Loucy (cell line): ENCODE results near the gene HERC2.

ENCODE experiments used
- H2AFZ ChIP-seq: fragments of 200-600 bp; sonication (generic); 2 replicates; pipeline ENCODE4 v1.6.0; 2016; ENCODE audit warnings: antibody characterized with exemption, mild to moderate bottlenecking, low read length, moderate library complexity
- H3F3A ChIP-seq: fragments of 200-600 bp; 2 replicates; pipeline ENCODE4 v1.6.0; 2016; ENCODE audit warnings: antibody characterized with exemption, low read depth, mild to moderate bottlenecking
- H3K27me3 ChIP-seq: fragments of 200-600 bp; sonication (generic); 2 replicates; pipeline ENCODE4 v1.6.1; 2014; ENCODE audit warnings: low read length, mild to moderate bottlenecking; ENCODE audit not compliant: insufficient read depth, poor library complexity, severe bottlenecking
- H3K36me3 ChIP-seq: fragments of 200-600 bp; sonication (generic); 2 replicates; pipeline ENCODE4 v1.6.1; 2016; ENCODE audit warnings: low read length; ENCODE audit not compliant: insufficient read depth
- H3K4me1 ChIP-seq: fragments of 200-600 bp; sonication (generic); 2 replicates; pipeline ENCODE4 v1.5.1; 2014; ENCODE audit warnings: low read length, mild to moderate bottlenecking; ENCODE audit not compliant: insufficient read depth, poor library complexity, severe bottlenecking
- H3K4me2 ChIP-seq: fragments of 200-600 bp; sonication (generic); 2 replicates; pipeline ENCODE4 v1.6.0; 2014; ENCODE audit warnings: antibody characterized with exemption, low read length, low read depth, mild to moderate bottlenecking; ENCODE audit not compliant: poor library complexity, severe bottlenecking
- H3K4me3 ChIP-seq: fragments of 200-600 bp; sonication (generic); 2 replicates; pipeline ENCODE4 v1.5.1; 2014; ENCODE audit warnings: low read length, mild to moderate bottlenecking, mixed read lengths; ENCODE audit not compliant: poor library complexity, severe bottlenecking
- H3K79me2 ChIP-seq: fragments of 200-600 bp; sonication (generic); 2 replicates; pipeline ENCODE4 v1.6.1; 2014; ENCODE audit warnings: low read length; ENCODE audit not compliant: insufficient read depth
- H3K9ac ChIP-seq: fragments of 200-600 bp; sonication (generic); 2 replicates; pipeline ENCODE4 v1.6.0; 2014; ENCODE audit warnings: mild to moderate bottlenecking, low read depth, low read length, moderate library complexity; ENCODE audit not compliant: poor library complexity, severe bottlenecking
- H3K9me2 ChIP-seq: fragments of 200-600 bp; sonication (generic); replicated peaks from 2 replicates; pipeline ENCODE4 v1.6.1; 2016; ENCODE audit warnings: low read depth, low read length, mixed read lengths
- H3K9me3 ChIP-seq: fragments of 200-600 bp; sonication (generic); 2 replicates; pipeline ENCODE4 v1.6.1; 2014; ENCODE audit warnings: mild to moderate bottlenecking, antibody characterized with exemption, low read length, low read depth; ENCODE audit not compliant: insufficient read depth
- H4K20me1 ChIP-seq: fragments of 200-600 bp; sonication (generic); 2 replicates; pipeline ENCODE4 v1.6.0; 2014; ENCODE audit warnings: antibody characterized with exemption, low read length, mild to moderate bottlenecking; ENCODE audit not compliant: insufficient read depth, poor library complexity, severe bottlenecking
- EZH2phosphoT487 ChIP-seq: fragments of 200-600 bp; IDR thresholded peaks from 2 replicates; pipeline ENCODE4 v1.6.1; 2018; ENCODE audit warnings: antibody characterized with exemption, mild to moderate bottlenecking, moderate library complexity, borderline replicate concordance
- TF ChIP-seq, protein P1 (sequence below): fragments of 200-600 bp; sonication (generic); conservative IDR thresholded peaks from 2 replicates; pipeline ENCODE4 v1.5.1; 2014; ENCODE audit warnings: mild to moderate bottlenecking, antibody characterized with exemption, low read length

The HERC2 gene

DNA sequence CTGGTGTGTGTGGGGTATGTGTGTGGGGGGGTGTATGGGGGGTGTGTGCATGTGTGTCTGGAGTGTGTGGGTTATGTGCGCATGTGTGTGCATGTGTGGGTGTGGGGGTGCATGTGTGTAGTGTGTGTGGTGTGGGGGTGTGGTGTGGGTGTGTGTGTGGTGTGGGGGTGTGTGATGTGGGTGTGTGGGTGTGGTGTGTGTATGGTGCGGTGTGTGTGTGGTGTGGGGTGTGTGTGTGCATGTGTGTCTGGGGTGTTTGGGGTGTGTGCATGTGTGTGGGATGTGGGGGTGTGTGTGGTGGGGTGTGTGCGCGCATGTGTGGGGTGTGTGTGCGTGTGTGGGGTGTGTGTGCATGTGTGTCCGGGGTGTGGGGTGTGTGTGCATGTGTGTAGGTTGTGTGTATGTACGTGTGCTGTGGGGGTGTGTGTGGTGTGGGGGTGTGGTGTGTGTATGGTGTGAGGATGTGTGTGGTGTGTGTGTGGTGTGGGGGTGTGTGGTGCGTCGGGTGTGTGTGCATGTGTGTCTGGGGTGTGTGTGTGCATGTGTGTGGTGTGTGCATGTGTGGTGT is 216.7 kb downstream of the HERC2 start:
- Histone ChIP-seq H3K9me3 (no peaks in the 10 kb centered on the region), H3K36me3 (no peaks in the 10 kb centered on the region), H3K79me2 (no peaks in the 10 kb centered on the region), H2AFZ (no peak overlapping the region), H3K4me1 (no peaks in the 10 kb centered on the region), H4K20me1 (no peaks in the 10 kb centered on the region), H3K4me3 (no peak overlapping the region), H3K9ac (no peak overlapping the region), H3F3A (no peaks in the 10 kb centered on the region), H3K27me3 (no peaks in the 10 kb centered on the region), H3K4me2 (no peak overlapping the region), H3K9me2 (no peaks in the 10 kb centered on the region)
- TF ChIP-seq, protein P1, sequence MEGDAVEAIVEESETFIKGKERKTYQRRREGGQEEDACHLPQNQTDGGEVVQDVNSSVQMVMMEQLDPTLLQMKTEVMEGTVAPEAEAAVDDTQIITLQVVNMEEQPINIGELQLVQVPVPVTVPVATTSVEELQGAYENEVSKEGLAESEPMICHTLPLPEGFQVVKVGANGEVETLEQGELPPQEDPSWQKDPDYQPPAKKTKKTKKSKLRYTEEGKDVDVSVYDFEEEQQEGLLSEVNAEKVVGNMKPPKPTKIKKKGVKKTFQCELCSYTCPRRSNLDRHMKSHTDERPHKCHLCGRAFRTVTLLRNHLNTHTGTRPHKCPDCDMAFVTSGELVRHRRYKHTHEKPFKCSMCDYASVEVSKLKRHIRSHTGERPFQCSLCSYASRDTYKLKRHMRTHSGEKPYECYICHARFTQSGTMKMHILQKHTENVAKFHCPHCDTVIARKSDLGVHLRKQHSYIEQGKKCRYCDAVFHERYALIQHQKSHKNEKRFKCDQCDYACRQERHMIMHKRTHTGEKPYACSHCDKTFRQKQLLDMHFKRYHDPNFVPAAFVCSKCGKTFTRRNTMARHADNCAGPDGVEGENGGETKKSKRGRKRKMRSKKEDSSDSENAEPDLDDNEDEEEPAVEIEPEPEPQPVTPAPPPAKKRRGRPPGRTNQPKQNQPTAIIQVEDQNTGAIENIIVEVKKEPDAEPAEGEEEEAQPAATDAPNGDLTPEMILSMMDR = no peak
- no peak for TF ChIP-seq EZH2phosphoT487

DNA sequence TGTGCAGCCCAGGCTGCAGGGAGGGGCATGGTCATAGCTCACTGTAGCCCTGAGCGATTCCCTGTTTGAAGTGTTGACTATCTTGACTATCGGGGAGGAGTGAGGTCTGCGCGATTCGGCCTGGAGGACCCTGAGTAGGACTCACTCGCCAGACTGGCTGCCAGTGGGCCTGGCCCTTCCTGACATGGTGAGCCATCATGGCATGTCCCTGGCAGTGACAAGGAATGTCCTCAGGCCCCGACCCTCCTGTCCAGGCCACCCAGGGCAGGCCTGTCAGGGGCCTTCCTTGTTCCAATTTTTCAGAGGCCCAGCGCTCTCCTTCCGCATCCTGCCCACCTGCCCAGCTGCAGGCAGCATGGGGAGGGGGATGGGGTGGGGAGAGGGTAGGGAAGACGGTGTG is 217.7 kb downstream of the HERC2 start:
- Histone ChIP-seq H3K27me3 (no peaks in the 10 kb centered on the region), H3K9me3 (no peaks in the 10 kb centered on the region), H3K79me2 (no peaks in the 10 kb centered on the region), H3K36me3 (no peaks in the 10 kb centered on the region), H3K4me3 (no peak overlapping the region), H3K9ac (no peak overlapping the region), H3F3A (no peaks in the 10 kb centered on the region), H2AFZ (no peak overlapping the region), H3K4me1 (no peaks in the 10 kb centered on the region), H3K9me2 (no peaks in the 10 kb centered on the region), H4K20me1 (no peaks in the 10 kb centered on the region), H3K4me2 (no peak overlapping the region)
- TF ChIP-seq, protein P1 = no peak
- TF ChIP-seq EZH2phosphoT487 = no peak

DNA sequence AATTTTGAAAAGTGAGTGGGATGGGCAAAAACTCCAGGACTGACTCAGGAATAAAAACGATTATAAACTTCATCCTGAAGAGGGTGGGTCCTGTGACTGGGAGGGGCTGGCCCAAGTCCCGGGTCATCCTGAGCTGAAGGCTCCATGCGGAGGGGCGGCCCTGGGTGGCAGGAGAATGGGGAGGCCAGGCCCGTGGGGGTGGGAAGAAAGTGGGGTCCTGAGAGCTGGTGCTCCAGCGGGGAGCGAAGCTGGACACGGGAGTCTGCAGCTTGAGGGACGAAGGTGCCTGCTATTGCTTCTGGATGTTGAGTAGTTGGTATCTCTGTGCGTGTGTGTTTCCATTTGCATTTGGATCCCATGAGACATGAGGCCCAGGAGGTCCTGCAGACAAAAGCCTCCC is 218.1 kb downstream of the HERC2 start:
- TF ChIP-seq EZH2phosphoT487 = no peak
- TF ChIP-seq, protein P1 = no peak
- Histone ChIP-seq H3K4me2 (no peak overlapping the region), H3K4me3 (no peak overlapping the region), H3K9me2 (no peaks in the 10 kb centered on the region), H3K4me1 (no peaks in the 10 kb centered on the region), H3K36me3 (no peaks in the 10 kb centered on the region), H3K9ac (no peak overlapping the region), H3K27me3 (no peaks in the 10 kb centered on the region), H3K79me2 (no peaks in the 10 kb centered on the region), H2AFZ (no peak overlapping the region), H3K9me3 (no peaks in the 10 kb centered on the region), H4K20me1 (no peaks in the 10 kb centered on the region), H3F3A (no peaks in the 10 kb centered on the region)
